ENCODE data around the gene SYK. TPM values are rescaled to one million over a fixed set of nuclear protein-coding genes. Genes with fewer than 3 reads are reported as not detected.

The SYK gene
- total RNA-seq, 2 donors from 2014 or later: 2.5 to 6.0 TPM

GRCh38 chr9:90813046-90813445 is 11.4 kb downstream of the SYK start:
- Histone ChIP-seq H3K9me3 (ENCODE audit: control insufficient read depth, low read length) (no peaks in the 10 kb centered on the region), H3K4me1 (ENCODE audit: control insufficient read depth, insufficient read depth, low read length) (no peaks in the 10 kb centered on the region), H3K4me3 (ENCODE audit: low read length) (no peak overlapping the region), H3K36me3 (ENCODE audit: control insufficient read depth, insufficient read depth, low read length) (no peaks in the 10 kb centered on the region), H3K9ac (ENCODE audit: extremely low read depth, low read length, poor library complexity, severe bottlenecking) (no peak overlapping the region), H3K27ac (ENCODE audit: low read depth, low read length) (no peak overlapping the region), H3K27me3 (ENCODE audit: control insufficient read depth, insufficient read depth, low read length, poor library complexity, severe bottlenecking) (no peaks in the 10 kb centered on the region)
- Mint-ChIP-seq H3K9me3 (no peaks in the 10 kb centered on the region), H3K4me1 (peaks cover 5% of the 10 kb centered on the region), H3K27ac (no peak overlapping the region), H3K27me3 (ENCODE audit: insufficient read depth) (peaks cover 10% of the 10 kb centered on the region), H3K4me3 (no peak overlapping the region), H3K36me3 (ENCODE audit: low read depth) (no peaks in the 10 kb centered on the region)
- no peak for DNase-seq
- WGBS, 2 experiments (ENCODE audit: insufficient coverage in 1 of 2, insufficient read length in 1 of 2): 85 to 94% methylated on average over 5 to 8 of the region's 8 CpGs
- TF ChIP-seq, protein P1, sequence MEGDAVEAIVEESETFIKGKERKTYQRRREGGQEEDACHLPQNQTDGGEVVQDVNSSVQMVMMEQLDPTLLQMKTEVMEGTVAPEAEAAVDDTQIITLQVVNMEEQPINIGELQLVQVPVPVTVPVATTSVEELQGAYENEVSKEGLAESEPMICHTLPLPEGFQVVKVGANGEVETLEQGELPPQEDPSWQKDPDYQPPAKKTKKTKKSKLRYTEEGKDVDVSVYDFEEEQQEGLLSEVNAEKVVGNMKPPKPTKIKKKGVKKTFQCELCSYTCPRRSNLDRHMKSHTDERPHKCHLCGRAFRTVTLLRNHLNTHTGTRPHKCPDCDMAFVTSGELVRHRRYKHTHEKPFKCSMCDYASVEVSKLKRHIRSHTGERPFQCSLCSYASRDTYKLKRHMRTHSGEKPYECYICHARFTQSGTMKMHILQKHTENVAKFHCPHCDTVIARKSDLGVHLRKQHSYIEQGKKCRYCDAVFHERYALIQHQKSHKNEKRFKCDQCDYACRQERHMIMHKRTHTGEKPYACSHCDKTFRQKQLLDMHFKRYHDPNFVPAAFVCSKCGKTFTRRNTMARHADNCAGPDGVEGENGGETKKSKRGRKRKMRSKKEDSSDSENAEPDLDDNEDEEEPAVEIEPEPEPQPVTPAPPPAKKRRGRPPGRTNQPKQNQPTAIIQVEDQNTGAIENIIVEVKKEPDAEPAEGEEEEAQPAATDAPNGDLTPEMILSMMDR (conservative IDR thresholded peaks at IDR 0.05): no peak

DNA sequence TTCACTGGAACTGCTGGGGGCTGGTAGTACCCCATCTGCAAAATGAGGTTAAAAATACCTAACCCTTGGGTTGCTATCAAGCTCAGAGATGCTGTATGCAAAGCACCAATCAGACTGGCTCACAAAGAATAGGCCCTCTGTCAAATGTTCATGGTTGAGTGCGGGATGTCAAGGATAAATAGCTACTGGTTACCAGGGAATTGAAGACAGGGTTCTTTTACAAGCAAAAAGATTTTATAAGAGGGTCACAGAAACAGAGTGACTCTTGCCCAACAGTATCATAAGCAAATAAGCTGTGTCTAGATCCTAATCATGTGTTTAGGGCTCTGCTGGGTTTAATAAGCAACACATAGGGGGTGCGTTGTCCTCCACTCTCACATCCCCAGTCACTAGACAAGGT is 11.9 kb downstream of the SYK start:
- Mint-ChIP-seq H3K36me3 (ENCODE audit: low read depth) (no peaks in the 10 kb centered on the region), H3K4me3 (no peak overlapping the region), H3K4me1 (peaks cover 5% of the 10 kb centered on the region), H3K27me3 (ENCODE audit: insufficient read depth) (peaks cover 10% of the 10 kb centered on the region), H3K27ac (no peak overlapping the region), H3K9me3 (no peaks in the 10 kb centered on the region)
- Histone ChIP-seq H3K9me3 (ENCODE audit: control insufficient read depth, low read length) (no peaks in the 10 kb centered on the region), H3K4me1 (ENCODE audit: control insufficient read depth, insufficient read depth, low read length) (no peaks in the 10 kb centered on the region), H3K9ac (ENCODE audit: extremely low read depth, low read length, poor library complexity, severe bottlenecking) (no peak overlapping the region), H3K27me3 (ENCODE audit: control insufficient read depth, insufficient read depth, low read length, poor library complexity, severe bottlenecking) (no peaks in the 10 kb centered on the region), H3K27ac (ENCODE audit: low read depth, low read length) (no peak overlapping the region), H3K36me3 (ENCODE audit: control insufficient read depth, insufficient read depth, low read length) (no peaks in the 10 kb centered on the region), H3K4me3 (ENCODE audit: low read length) (no peak overlapping the region)
- TF ChIP-seq, protein P1 (conservative IDR thresholded peaks at IDR 0.05): no peak
- DNase-seq: no peak
- WGBS, 2 experiments (ENCODE audit: insufficient coverage in 1 of 2, insufficient read length in 1 of 2): 95 to 100% methylated on average over 2 of the region's 2 CpGs

DNA sequence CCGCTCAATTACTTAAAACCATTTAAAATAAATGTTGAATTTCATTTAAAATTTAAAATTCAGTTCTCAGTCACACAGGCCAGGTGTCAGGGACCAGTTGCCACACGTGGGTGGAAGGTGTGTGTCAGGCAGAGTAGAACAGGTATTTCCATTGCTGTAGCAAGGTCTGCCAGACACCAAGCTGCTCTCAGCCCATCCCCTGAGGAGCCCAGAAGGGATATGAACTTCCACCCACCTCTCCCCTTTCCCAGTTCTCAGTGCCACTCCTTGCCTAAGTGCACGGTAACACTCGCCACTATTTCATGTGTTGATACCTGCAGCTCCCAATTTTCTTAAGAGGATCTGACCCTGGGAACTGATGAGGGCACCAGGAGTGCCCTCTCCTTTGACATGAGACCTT is 12.7 kb downstream of the SYK start:
- WGBS, 2 experiments (ENCODE audit: insufficient coverage in 1 of 2, insufficient read length in 1 of 2): 91 to 96% methylated on average over 3 to 4 of the region's 4 CpGs
- Histone ChIP-seq H3K4me3 (ENCODE audit: low read length) (no peak overlapping the region), H3K9ac (ENCODE audit: extremely low read depth, low read length, poor library complexity, severe bottlenecking) (no peak overlapping the region), H3K9me3 (ENCODE audit: control insufficient read depth, low read length) (no peaks in the 10 kb centered on the region), H3K4me1 (ENCODE audit: control insufficient read depth, insufficient read depth, low read length) (no peaks in the 10 kb centered on the region), H3K36me3 (ENCODE audit: control insufficient read depth, insufficient read depth, low read length) (no peaks in the 10 kb centered on the region), H3K27me3 (ENCODE audit: control insufficient read depth, insufficient read depth, low read length, poor library complexity, severe bottlenecking) (no peaks in the 10 kb centered on the region), H3K27ac (ENCODE audit: low read depth, low read length) (no peak overlapping the region)
- Mint-ChIP-seq H3K36me3 (ENCODE audit: low read depth) (no peaks in the 10 kb centered on the region), H3K4me1 (peaks cover 5% of the 10 kb centered on the region), H3K27me3 (ENCODE audit: insufficient read depth) (peaks cover 6% of the 10 kb centered on the region), H3K9me3 (no peaks in the 10 kb centered on the region), H3K27ac (no peak overlapping the region), H3K4me3 (no peak overlapping the region)
- TF ChIP-seq, protein P1 (conservative IDR thresholded peaks at IDR 0.05): no peak
- DNase-seq: no peak

All from endodermal cell (in vitro differentiated cells).